GM20000 (cell line): ENCODE data around the gene C13orf46.

ENCODE experiments used
- DNase-seq: peaks from one replicate; pipeline ENCODE4 v3.0.0; 2012; ENCODE audit warnings: low spot score
- CTCF ChIP-seq: IDR thresholded peaks from 2 replicates; pipeline ENCODE4 v1.5.1; 2012; ENCODE audit warnings: mild to moderate bottlenecking, control low read depth; ENCODE audit errors: extremely low read depth, missing control alignments

C13orf46 gene

DNA sequence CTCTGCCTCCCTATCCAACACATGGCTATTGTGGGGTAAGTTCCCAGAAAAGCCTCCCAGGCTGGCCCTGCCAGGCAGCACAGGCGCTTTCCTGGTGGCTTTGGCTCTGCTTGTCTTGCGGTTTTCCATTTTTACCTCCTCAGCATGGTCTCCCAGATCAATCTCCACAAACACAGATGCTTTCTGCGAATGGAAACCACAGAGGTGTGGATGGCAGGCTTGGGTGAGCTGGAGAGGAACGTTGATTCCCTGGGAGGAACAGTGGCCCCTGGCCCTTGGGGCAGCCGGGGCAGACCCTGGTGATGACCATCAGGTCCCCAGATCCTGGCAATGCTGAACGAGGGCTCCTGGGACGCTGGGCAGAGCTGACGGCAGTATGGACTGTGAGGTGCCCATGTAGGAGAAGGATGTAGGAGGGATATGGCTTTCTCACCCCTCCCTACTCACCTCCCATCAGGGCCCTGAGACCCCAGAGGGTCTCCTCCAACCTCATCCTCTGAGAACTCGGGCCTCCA is 6.6 kb downstream of the C13orf46 start:
- TF ChIP-seq CTCF, result no peak
- no peak for DNase-seq

DNA sequence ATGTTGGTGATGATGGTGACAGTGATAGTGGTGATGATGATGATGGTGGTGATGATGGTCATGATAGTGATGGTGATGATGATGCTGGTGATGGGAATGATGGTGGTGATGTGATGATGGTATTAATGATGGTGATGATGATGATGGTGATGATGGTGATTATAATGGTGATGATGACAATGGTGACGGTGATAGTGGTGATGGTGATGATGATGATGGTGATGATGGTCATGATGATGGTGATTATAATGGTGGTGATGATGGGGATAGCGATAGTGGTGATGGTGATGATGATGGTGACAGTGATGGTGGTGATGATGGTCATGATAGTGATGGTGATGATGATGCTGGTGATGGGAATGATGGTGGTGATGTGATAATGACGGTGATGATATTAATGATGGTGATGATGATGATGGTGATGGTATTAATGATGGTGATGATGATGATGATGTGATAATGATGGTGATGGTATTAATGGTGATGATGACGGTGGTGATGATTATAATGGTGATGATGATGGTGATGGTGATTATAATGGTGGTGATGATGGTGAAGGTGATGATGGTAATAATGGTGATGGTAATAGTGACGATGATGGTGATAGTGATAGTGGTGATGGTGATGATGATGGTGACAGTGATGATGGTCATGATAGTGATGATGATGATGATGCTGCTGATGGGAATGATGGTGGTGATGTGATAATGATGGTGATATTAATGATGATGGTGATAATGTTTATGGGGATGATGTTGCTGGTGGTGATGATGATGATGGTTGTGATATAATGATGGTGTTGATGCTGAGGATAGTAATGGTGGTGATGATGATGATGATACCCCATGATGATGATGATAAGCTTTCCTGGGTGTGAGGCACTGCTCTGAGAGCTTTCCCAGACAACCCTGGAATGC is 7.7 kb downstream of the C13orf46 start:
- TF ChIP-seq CTCF, result no peak
- no peak for DNase-seq

DNA sequence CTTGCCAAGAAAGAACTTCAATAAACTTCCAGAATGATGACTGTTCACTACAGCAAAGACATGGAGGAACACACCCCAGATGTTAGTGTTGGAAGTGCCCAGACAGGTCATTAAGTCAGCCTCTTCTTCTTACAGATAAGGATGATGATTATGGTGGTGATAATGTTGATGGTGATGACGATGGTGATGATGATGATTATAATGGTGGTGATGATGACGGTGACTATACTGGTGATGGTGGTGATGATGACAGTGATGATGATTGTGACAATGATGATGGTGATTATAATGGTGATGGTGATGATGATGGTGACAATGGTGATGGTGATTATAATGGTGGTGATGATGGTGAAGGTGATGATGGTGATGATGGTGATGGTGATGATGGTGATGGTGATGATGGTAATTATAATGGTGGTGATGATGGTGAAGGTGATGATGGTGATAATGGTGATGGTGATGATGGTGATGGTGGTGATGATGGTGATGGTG is 8.4 kb downstream of the C13orf46 start:
- no peak for TF ChIP-seq CTCF
- DNase-seq, result no peak

DNA sequence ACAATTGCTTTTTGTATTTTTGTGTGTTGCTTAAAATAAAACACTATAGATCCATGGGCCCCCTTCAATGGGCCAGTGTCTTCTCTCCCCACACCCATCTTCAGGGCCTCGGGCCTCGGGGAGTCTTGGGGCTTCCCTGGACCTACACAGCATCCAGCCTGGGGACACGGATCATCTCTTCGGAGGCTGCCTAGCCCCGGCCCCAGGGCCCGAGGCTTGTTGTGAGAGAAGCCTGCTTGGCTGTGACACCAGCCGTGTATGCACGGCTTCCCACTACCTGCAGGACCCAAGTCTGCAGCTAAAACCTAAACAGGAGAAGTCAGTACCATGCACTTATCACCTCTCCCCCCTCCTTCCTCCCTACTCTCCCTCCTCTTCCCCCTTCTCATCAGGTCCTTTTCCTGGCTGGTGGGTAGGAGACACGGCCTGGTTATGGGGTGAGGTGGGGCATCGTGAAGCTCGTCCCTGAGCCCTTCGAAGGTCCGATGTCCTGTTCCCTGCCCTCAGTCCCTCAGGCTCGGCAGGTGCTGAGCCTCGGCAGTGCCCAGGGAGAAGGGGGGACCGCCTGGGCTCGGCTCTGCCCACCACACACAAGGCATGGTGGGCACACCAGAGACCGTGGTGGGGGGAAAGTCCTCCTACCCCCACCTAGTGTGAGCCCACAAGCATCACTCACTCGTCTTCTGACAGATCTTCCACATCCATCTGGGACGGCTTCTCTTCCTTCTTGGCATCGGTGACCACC is 9.5 kb downstream of the C13orf46 start:
- TF ChIP-seq CTCF, result no peak
- no peak for DNase-seq

DNA sequence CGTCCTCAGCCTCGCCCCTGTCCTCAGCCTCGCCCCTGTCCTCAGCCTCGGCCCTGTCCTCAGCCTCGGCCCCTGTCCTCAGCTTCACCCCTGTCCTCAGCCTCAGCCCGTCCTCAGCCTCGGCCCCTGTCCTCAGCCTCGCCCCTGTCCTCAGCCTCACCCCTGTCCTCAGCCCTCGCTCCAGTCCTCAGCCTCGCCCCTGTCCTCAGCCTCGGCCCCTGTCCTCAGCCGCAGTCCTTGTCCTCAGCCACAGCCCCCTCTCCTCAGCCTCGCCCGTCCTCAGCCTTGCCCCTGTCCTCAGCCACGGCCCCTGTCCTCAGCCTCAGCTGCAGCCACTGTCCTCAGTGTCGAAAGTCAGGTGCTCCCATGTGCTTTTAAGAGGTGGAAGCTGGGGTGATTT is 10.5 kb downstream of the C13orf46 start:
- TF ChIP-seq CTCF, result no peak
- DNase-seq, result no peak

DNA sequence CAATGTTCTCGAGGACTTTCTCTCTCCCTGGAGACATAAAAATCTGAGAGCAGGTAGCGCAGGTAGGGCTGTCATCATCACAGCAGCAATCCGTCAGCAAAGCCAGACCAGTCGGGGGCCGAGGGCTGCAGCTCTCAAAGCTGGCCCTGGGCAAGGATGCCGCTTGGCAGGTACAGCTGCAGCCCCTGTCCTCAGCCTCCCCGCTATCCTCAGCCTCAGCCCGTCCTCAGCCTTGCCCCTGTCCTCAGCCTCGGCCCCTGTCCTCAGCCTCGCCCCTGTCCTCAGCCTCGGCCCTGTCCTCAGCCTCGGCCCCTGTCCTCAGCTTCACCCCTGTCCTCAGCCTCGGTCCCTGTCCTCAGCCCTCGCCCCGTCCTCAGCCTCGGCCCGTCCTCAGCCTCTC is 10.9 kb downstream of the C13orf46 start:
- TF ChIP-seq CTCF, result no peak

GRCh38 chr13:113962386-113962785 is 11.5 kb downstream of the C13orf46 start:
- TF ChIP-seq CTCF, result no peak
- DNase-seq, result no peak

More for the DNA sequence above, 10.9 kb downstream of the C13orf46 start:
- no peak for DNase-seq
